Type B pancreatic cell (in vitro differentiated cells): Measurements from ENCODE around the gene TNFRSF19. TPM values are rescaled to one million over a fixed set of nuclear protein-coding genes. Genes with fewer than 3 reads are reported as not detected.

Experiments
- DNase-seq: peaks from one replicate; pipeline ENCODE4 v3.0.0; 2021; ENCODE audit warnings: mixed read lengths; ENCODE audit not compliant: unreplicated experiment; ENCODE audit errors: extremely low spot score
- H3K27ac Mint-ChIP-seq: 2 replicates; pipeline ENCODE4 v1.8.0; 2021; ENCODE audit warnings: mild to moderate bottlenecking, mixed read lengths
- H3K27me3 Mint-ChIP-seq: 2 replicates; pipeline ENCODE4 v1.8.0; 2021; ENCODE audit warnings: mixed read lengths
- H3K36me3 Mint-ChIP-seq: 2 replicates; pipeline ENCODE4 v1.8.0; 2021; ENCODE audit warnings: mixed read lengths
- H3K4me1 Mint-ChIP-seq: one replicate; pipeline ENCODE4 v1.8.0; 2021; ENCODE audit warnings: mixed read lengths; ENCODE audit not compliant: unreplicated experiment
- H3K4me3 Mint-ChIP-seq: 2 replicates; pipeline ENCODE4 v1.8.0; 2021; ENCODE audit warnings: mild to moderate bottlenecking, mixed read lengths
- H3K9me3 Mint-ChIP-seq: 2 replicates; pipeline ENCODE4 v1.8.0; 2021; ENCODE audit warnings: mixed read lengths
- CTCF ChIP-seq: fragments of 200-600 bp; sonication (generic); conservative IDR thresholded peaks from 2 replicates; pipeline ENCODE4 v1.5.0; 2021; ENCODE audit warnings: antibody characterized with exemption, mild to moderate bottlenecking
- total RNA-seq: library from RNA; stranded (reverse); gene quantifications from 2 replicates; pipeline ENCODE4 v1.2.1, GENCODE V29; 2021; ENCODE audit warnings: low replicate concordance

TNFRSF19 gene
- total RNA-seq, 1 donor from 2014 or later: 64.4 TPM

GRCh38 chr13:23552171-23552570, 18.0 kb upstream of the TNFRSF19 start:
- peak overlapping the region; percentile 32 for H3K4me3 Mint-ChIP-seq
- H3K27me3 Mint-ChIP-seq: no peaks in the 10 kb centered on the region
- TF ChIP-seq CTCF: no peak
- no peaks in the 10 kb centered on the region for H3K9me3 Mint-ChIP-seq
- DNase-seq: no peak
- no peaks in the 10 kb centered on the region for H3K36me3 Mint-ChIP-seq
- peak overlapping the region; percentile 1 for H3K27ac Mint-ChIP-seq
- H3K4me1 Mint-ChIP-seq: peaks cover 19% of the 10 kb centered on the region

- TF ChIP-seq CTCF: no peak
- no peaks in the 10 kb centered on the region for H3K36me3 Mint-ChIP-seq
- DNase-seq: no peak
- H3K27ac Mint-ChIP-seq: no peak overlapping the region
- no peak overlapping the region for H3K4me3 Mint-ChIP-seq
- no peaks in the 10 kb centered on the region for H3K27me3 Mint-ChIP-seq
- H3K9me3 Mint-ChIP-seq: no peaks in the 10 kb centered on the region
- peaks cover 15% of the 10 kb centered on the region for H3K4me1 Mint-ChIP-seq
These were observed 17.6 kb upstream of the TNFRSF19 start for GRCh38 chr13:23552661-23553060.

- Mint-ChIP-seq H3K36me3 (no peaks in the 10 kb centered on the region), H3K4me3 (no peak overlapping the region), H3K4me1 (peaks cover 15% of the 10 kb centered on the region), H3K27ac (peak overlapping the region; percentile 11), H3K9me3 (no peaks in the 10 kb centered on the region), H3K27me3 (no peaks in the 10 kb centered on the region)
- no peak for TF ChIP-seq CTCF
- no peak for DNase-seq
These were observed 16.2 kb upstream of the TNFRSF19 start for GRCh38 chr13:23554000-23554399.

GRCh38 chr13:23557043-23557442, 13.2 kb upstream of the TNFRSF19 start:
- Mint-ChIP-seq H3K27ac (no peak overlapping the region), H3K4me3 (no peak overlapping the region), H3K9me3 (no peaks in the 10 kb centered on the region), H3K27me3 (no peaks in the 10 kb centered on the region), H3K4me1 (peaks cover 13% of the 10 kb centered on the region), H3K36me3 (no peaks in the 10 kb centered on the region)
- DNase-seq: no peak
- TF ChIP-seq CTCF: no peak

GRCh38 chr13:23557733-23558132, 12.5 kb upstream of the TNFRSF19 start:
- Mint-ChIP-seq H3K27me3 (no peaks in the 10 kb centered on the region), H3K36me3 (no peaks in the 10 kb centered on the region), H3K4me1 (peaks cover 9% of the 10 kb centered on the region), H3K4me3 (no peak overlapping the region), H3K27ac (no peak overlapping the region), H3K9me3 (no peaks in the 10 kb centered on the region)
- DNase-seq: no peak
- no peak for TF ChIP-seq CTCF
